Activated T-cell treated with anti-CD3 and anti-CD28 coated beads for 4 hours (primary cell): ENCODE data around the gene RPS16.

ENCODE experiments used
- DNase-seq: peaks from one replicate; pipeline ENCODE4 v3.0.0-alpha.2; 2020

RPS16 gene

GRCh38 chr19:39405958-39406655, 29.6 kb downstream of the RPS16 start:
- peak; percentile 87 for DNase-seq

GRCh38 chr19:39405261-39405957, 30.3 kb downstream of the RPS16 start:
- DNase-seq: no peak

GRCh38 chr19:39403331-39404312, 32.1 kb downstream of the RPS16 start:
- DNase-seq: peak; percentile 95

- peak; percentile 79 for DNase-seq
Measured at GRCh38 chr19:39402346-39403300, 33.1 kb downstream of the RPS16 start.

- DNase-seq: peak; percentile 56
Measured at GRCh38 chr19:39401549-39402345, 34.0 kb downstream of the RPS16 start.

- DNase-seq: no peak
Measured at GRCh38 chr19:39401070-39401548, 34.6 kb downstream of the RPS16 start.

- DNase-seq: no peak
Measured at GRCh38 chr19:39400061-39400460, 35.7 kb downstream of the RPS16 start.

GRCh38 chr19:39399668-39400050, 36.1 kb downstream of the RPS16 start:
- DNase-seq: no peak

GRCh38 chr19:39398297-39398864, 37.4 kb downstream of the RPS16 start:
- no peak for DNase-seq

- peak; percentile 95 for DNase-seq
Measured at GRCh38 chr19:39397360-39398296, 38.1 kb downstream of the RPS16 start.

GRCh38 chr19:39390751-39391437, 44.9 kb downstream of the RPS16 start, which contains the start of the genes MED29 and PAF1:
TSS of gene MED29 (plus strand) at chr19:39391378. CDS start at chr19:39391423, 45 bp downstream.
TSS of gene PAF1 (minus strand) at chr19:39391106. CDS start at chr19:39390864, 242 bp downstream.
- DNase-seq: peak; percentile 90

- peak; percentile 79 for DNase-seq
Measured at GRCh38 chr19:39390451-39390750, 45.3 kb downstream of the RPS16 start.

- no peak for DNase-seq
Measured at GRCh38 chr19:39389631-39390414, 45.9 kb downstream of the RPS16 start.

- DNase-seq: no peak
Measured at GRCh38 chr19:39388657-39389056, 47.1 kb downstream of the RPS16 start.

GRCh38 chr19:39386557-39386956, 49.2 kb downstream of the RPS16 start:
- no peak for DNase-seq

- no peak for DNase-seq
Measured at GRCh38 chr19:39385629-39386411, 49.9 kb downstream of the RPS16 start.
